GM21367 (cell line): ENCODE data around the gene SPEF1.

Experiments used
- ATAC-seq: cut with Tn5 transposase; IDR thresholded peaks from one replicate; pipeline ENCODE4 v1.9.1; 2021; ENCODE audit not compliant: unreplicated experiment

Gene SPEF1

GRCh38 chr20:3751305-3751674, 30.0 kb downstream of the SPEF1 start:
- ATAC-seq: no peak

DNA sequence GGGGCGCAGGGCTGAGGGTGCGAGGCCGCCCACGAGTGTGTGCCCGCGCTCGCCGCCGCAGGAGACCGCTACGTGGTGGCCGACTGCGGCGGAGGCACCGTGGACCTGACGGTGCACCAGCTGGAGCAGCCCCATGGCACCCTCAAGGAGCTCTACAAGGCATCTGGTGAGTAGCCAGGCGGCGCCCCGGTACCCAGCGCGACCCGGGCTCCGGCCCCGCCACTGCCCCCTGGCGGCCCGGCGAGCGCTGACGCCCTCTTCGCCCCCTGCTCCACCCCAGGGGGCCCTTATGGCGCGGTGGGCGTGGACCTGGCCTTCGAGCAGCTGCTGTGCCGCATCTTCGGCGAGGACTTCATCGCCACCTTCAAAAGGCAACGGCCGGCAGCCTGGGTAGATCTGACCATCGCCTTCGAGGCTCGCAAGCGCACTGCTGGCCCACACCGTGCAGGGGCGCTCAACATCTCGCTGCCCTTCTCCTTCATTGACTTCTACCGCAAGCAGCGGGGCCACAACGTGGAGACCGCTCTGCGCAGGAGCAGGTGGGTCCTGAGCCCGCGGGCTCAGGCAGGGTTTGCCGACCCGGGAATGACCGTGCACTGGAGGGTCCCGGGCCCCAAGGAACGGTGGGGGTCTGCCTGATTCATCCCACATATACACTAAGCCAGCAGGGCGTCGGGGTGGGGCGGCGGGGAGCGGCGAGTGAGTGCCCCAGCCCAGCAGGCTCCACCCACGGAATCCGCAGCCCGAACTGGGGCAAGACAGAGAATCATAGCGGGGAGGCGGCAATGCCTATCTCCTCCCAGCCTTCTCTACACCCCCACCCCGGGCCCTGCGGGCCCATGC, 31.3 kb downstream of the SPEF1 start:
- no peak for ATAC-seq

DNA sequence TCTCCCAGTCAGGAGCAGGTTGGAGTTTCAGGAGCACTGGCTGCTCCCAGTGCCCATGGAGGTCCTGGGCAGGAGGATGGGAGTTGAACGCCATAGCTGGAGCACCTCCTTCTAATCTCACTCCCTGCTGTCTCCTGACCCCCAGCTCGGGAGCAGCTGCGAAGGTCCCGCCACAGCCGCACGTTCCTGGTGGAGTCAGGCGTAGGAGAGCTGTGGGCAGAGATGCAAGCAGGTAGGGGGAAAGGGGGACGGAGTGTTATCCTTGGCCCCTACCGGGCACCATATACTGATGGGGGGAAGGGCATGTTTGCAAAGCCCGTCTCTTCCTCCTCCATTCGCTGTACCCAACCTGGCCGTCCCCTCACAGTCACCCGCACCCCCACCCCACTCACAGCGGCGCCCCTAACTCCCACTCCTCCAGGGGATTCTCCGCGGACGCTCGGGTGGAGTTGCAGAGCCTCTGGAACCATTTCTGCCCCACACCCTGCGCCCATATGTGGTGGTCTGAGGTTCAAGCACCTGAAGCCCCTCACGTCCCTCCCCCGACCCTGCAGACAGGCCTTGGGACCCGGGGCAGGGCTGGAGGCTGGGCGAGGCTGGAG, 32.1 kb downstream of the SPEF1 start:
- no peak for ATAC-seq

GRCh38 chr20:3748073-3748472, 33.2 kb downstream of the SPEF1 start:
- ATAC-seq: no peak

GRCh38 chr20:3747471-3747870, 33.8 kb downstream of the SPEF1 start:
- ATAC-seq: no peak

DNA sequence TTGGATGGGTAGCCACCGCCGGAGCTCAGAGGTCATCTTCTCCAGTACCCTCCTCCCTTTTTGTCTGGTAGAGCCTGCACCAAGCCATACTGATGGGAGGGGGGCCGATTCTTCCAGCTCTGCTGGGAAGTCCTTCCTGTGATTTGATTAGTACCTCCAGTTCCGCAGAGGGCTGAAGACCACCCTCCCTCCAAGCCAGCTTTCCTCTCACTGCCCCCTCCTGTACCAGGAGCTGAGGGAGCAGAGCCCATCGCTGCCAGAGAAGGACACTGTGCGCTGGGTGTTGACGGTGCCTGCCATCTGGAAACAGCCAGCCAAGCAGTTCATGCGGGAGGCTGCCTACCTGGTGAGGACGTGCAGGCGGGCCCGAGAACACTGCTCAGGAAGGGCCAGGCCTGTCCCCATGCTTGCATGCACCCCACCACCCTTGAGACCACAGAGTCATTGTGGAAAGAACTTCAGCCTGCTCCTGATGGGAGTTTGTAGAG, 35.5 kb downstream of the SPEF1 start:
- no peak for ATAC-seq

GRCh38 chr20:3744806-3745685, 36.2 kb downstream of the SPEF1 start:
- ATAC-seq: no peak

DNA sequence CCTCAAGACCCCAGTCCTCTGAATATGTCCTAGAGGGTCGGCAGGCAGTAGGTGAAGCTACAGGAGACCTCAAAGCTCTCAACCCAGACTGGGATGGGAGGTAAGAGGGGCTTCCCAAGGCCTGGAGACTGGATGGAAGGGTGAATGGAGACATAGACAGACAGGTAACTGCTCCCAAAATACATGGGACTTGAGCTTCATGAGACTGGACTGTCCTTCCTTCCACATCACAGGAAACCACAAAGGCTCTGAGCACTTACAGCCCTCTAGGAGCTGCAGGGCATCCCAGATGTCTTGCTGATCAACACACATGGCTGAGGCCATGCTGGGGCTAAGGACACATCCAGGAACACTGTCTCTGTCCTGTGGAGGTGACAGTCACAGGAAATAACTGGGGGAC, 37.2 kb downstream of the SPEF1 start:
- ATAC-seq: no peak

DNA sequence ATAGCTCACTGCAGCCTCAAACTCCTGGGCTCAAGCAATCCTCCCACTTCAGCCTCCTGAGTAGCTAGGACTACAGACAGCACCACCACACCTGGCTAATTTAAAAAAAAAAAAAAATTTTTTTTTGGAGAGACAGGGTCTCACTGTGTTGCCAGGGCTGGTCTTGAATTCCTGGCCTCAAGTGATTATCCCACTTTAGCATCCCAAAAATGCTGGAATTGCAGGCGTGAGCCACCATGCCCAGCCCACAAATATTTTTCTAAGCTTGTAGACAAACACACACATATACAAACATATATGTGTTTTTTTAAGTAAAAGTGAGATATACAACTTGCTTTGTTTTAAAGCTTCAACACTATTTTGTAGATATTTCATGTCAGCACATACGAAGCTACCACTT, 38.0 kb downstream of the SPEF1 start:
- ATAC-seq: no peak

DNA sequence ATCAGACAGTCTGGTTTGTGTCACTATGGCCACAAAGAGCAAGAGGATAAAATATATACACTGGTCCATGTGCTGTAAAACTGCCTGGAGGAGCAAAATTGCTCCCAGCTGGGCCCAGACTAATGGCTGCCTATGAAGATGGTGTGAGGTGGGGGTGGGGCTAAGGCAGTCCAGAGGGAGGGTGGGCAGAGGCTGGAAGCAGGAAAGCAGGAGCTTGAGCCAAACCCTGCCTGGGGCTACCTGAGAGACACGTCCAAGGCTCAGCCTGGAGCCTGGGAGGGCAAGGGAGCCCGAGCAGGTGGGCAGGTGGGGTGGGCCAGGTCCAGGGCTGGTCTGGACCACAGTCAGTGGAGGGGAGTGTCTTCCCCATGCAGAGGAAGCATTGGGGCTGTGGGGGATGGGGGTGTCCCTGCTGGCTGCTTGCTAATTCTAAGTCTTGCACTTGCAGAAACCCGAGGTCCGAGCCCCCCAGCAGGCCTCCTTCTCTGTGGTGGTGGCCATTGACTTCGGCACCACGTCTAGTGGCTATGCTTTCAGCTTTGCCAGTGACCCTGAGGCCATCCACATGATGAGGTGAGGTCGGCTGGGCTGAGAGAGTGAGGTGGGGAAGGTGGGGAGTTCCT, 39.3 kb downstream of the SPEF1 start:
- ATAC-seq: no peak

DNA sequence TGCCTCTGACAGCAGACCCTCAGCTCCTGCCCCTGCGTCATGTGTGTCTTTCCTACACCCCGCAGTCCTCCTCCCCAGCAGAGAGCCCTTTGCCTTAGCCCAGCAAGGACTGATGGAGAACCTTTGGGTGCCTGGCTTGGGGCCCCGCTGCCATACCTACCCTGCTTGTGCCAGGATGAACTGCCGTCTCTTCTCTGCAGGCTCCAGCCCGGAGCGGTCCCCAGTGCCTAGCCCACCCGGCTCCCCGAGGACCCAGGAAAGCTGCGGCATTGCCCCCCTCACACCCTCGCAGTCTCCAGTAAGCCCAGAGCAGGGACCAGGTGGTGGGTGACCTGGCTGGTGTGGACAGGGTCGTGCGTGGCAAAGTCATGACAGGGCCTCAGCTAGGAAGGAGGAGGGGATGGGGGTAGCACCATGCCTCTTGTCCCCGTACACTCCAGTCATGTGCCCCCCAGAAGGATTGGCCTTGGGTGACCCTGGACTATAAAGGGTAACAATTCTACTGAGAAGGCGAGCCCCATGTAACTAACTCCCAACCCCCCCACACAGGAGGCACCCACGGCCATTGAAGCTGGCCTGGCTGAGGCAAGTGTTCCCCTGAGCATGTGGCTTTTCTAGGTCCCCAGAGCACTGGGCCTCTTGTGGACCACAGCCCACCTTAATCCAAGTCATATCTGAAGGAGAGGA, 40.5 kb downstream of the SPEF1 start:
- ATAC-seq: no peak

DNA sequence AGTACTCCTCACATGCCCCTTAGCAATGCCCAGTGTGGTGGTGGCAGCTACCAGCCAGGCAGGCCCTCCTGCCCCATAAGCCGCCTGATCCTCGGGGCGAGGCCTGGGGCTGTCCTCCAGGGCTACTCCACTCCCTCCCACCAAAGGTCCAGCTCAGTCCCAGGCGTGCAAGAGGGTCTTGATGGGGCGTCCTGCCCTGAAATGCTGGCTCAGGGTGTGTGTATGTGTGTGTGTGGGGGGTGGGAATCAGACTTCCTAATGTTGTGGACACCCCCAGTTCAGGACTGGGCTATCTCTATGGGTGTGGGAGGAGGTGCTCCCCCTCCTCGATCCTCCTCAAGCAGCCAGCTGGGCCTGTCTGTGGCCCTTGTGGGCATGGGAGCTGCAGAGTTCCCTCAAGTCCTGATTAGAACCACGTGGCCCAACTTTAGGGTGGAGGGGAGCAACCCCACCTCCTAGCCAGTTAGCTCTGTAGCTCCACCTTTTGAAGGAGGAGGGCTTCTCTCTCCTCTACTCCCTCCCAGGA, 41.3 kb downstream of the SPEF1 start:
- ATAC-seq: no peak

- ATAC-seq: no peak
Measured at GRCh38 chr20:3739054-3739925, 42.0 kb downstream of the SPEF1 start.

GRCh38 chr20:3738111-3739053, 42.9 kb downstream of the SPEF1 start:
- no peak for ATAC-seq

DNA sequence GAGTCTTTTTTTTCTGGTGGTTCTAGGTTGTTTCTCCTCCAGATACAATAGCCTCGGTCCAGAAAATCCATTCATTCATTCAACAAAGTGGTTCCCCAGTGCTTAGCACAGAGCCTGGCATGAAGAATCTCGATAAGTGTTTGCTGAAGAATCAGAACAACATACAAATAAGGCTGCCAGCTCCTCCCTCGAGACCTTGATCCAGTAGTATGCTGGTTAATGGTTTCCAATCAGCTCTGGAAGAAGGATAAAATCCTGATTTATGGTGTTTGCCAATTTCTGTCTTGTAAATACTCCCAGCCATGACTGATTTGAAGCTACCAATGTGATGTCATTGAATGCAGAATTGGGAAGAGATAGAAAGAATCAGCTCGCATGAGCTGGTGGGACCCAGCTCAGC, 45.5 kb downstream of the SPEF1 start:
- ATAC-seq: no peak

GRCh38 chr20:3734111-3734843, 47.0 kb downstream of the SPEF1 start:
- no peak for ATAC-seq

GRCh38 chr20:3733119-3733995, 47.9 kb downstream of the SPEF1 start:
- ATAC-seq: no peak
